GM20000 (cell line): ENCODE measurements around the gene ERG.

Experiments
- DNase-seq: peaks from one replicate; pipeline ENCODE4 v3.0.0; 2012; ENCODE audit warnings: low spot score
- TF ChIP-seq, protein P1 (sequence below): IDR thresholded peaks from 2 replicates; pipeline ENCODE4 v1.5.1; 2012; ENCODE audit warnings: mild to moderate bottlenecking, control low read depth; ENCODE audit errors: extremely low read depth, missing control alignments

Gene ERG

DNA sequence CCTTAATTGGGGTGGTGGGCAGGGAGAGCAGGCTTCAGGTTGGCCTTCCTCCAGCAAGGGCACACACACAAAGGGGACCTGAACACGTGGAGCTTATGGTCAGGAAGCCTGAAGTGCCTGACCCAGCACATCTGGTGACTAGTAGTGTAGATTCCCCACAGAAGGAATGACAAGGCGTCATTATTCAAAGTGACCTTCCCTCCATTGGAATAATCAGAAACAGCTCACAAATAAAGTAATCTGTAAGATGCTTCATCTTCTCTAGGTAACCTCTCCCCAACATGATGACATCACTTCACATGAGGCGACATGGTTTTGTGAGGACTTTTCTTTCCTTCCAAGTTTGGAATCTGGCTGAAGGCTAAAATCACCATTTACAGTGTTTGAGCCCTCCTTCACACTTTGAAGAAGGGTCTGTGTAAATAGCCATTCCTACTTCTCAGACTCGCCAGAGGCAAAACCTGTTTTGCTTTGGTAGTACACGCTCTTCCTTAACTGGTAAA is 32.8 kb upstream of the ERG start:
- DNase-seq: no peak
- TF ChIP-seq, protein P1, sequence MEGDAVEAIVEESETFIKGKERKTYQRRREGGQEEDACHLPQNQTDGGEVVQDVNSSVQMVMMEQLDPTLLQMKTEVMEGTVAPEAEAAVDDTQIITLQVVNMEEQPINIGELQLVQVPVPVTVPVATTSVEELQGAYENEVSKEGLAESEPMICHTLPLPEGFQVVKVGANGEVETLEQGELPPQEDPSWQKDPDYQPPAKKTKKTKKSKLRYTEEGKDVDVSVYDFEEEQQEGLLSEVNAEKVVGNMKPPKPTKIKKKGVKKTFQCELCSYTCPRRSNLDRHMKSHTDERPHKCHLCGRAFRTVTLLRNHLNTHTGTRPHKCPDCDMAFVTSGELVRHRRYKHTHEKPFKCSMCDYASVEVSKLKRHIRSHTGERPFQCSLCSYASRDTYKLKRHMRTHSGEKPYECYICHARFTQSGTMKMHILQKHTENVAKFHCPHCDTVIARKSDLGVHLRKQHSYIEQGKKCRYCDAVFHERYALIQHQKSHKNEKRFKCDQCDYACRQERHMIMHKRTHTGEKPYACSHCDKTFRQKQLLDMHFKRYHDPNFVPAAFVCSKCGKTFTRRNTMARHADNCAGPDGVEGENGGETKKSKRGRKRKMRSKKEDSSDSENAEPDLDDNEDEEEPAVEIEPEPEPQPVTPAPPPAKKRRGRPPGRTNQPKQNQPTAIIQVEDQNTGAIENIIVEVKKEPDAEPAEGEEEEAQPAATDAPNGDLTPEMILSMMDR: no peak

DNA sequence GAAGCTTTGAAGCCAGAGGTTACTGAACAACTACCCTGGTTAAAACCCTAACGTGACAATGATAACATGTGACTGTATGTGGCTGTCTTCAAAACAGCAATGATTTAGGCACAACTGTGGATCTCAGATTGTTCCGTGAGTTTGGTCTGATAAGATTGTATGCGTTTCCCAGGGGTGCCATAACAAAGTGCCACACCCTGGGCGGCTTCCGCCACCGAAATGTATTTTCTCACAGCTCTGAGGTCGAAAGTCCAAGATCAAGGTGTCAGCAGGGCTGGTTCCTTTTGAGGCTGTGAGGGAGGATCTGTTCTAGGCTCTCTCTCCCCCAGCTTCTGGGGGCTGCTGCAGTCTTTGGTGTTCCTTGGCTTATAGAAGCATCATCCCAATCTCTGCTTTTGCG is 29.5 kb upstream of the ERG start:
- TF ChIP-seq, protein P1: no peak
- DNase-seq: no peak

DNA sequence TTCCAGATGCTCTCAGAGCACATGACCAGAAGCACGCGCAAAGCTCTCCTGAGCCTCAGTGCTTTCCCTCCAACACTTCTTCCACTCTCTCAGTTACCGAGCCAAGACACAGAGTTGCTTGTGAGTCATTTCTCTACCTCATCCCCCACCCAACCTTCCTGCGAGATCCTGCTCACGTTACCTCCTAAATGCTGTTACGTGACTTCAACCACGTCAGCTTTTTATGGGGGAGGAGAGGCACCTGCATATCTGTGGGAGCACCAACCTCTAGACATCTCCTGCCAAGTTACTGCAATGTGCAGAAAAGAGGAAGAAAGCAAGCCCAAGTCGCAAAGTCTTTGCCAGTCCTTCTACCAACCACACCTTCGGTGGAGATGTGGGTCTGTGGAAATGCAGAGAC is 27.2 kb upstream of the ERG start:
- DNase-seq: no peak
- TF ChIP-seq, protein P1: no peak

DNA sequence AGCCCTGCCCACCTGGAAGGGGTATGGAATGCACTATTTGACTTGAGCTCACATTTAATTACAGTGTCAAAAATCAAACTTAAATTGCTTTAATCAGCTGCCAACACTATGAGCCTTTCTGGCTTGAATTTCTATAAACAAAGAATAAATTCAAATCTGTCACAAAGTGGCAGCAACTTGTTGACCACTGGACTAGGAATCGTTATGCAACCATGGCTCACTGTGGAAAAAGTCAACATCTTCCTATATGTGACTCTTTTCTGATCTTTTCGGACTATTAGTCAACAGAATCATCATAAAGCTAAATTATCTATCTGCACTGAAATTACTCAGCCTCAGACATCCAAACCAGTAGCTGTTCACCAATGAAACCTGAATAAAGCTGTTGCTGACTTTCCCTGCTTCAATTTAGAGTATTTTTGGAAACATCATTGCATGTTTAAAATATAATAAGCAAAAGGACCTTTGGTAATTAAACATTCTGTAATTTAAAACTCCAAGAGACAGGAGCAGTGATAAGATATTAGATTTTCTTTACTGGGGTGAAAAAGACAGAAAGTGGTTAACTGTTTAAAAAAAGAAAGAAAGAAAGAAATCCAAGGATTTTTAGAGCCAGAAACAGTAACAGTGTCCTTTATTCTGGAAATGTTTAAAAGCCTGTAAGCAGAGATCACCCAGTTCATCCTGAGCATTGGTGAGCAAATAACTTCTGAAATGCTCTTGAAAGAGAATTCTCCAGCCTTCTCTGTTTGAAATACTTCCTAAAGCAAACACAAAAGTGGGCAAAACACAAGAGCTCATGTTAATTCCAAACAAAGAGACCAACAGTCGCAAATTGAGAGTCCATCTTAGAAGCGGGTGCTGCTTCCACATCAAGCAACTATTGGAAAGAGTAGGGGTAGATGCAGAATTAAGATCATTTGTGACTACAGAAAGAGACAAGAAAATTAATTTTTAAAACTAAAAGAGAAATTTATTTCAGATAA is 26.2 kb upstream of the ERG start:
- no peak for DNase-seq
- TF ChIP-seq, protein P1: no peak

DNA sequence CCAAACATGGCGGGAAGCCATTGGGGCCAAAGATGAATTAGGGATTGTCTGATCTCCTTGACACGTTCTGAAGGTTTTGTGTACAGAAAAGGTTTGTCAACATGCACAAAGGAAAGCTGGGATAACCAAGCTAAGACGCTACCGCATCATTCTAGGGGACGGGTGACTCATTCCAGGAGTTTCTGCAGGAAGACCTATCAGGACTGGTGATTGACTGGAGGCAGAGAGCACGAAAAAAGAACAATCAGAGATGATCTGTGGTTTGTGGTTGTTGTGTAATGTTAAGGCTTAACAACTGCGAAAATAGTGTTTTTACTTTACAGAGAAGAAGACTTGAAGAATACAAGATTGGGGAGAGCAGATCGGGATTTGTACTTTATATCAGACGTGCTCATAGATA is 22.2 kb upstream of the ERG start:
- TF ChIP-seq, protein P1: no peak
- no peak for DNase-seq

DNA sequence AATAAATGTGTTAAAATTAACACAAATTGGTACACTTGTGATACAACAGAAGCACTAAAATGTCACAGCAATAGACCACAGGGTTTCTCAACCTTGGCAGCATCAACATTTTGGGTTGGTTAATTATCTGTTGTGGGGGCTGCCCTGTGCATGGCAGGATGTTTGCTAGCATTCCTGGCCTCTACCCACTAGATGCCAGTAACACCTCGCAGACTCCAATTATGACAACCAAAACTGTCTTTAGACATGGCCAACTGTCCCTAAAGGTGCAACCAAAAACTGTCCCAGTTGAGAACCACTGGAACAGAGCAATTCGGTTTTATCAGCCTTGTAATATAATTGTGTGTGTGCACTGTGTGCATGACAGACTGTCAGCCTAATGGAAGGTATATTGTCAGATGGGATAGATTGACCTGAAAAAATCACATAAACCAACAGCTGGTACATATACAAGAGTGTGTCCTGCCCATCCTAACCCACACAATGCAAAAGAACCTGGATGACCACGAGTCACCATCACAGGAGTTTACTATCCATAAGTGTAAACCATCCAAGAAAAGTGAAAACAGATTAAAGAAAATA is 13.5 kb upstream of the ERG start:
- DNase-seq: no peak
- TF ChIP-seq, protein P1: no peak

DNA sequence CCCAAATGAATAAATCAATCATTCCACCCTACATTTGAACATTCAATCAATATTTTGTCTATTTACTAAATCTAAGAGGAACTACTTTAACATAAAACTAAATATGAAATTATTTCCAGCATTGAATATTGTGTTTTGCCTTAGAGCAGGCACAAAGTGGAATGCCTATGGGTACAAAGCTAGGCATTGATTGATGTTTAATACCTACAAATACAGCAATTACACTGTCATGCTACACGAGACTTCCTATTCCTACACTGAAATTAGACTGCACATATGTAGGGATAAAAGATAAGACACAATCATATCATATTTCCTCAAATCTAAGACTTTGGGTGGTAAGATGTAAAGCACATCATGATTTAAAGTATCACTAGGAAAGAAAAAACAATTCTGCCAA is 12.9 kb upstream of the ERG start:
- DNase-seq: no peak
- TF ChIP-seq, protein P1: no peak
